ENCODE results near the gene C1orf174.

Gene C1orf174

GRCh38 chr1:3874736-3875135 lies 25.3 kb downstream of the C1orf174 start:
- no peak for DNase-seq (ENCODE audit: low read depth)
- no peak overlapping the region for H3K4me3 ChIP-seq (ENCODE audit: control insufficient read depth, low read depth, low read length)
- no peak for TF ChIP-seq CTCF (conservative IDR thresholded peaks at IDR 0.05; ENCODE audit: control insufficient read depth, insufficient read depth, low read depth, low read length)

GRCh38 chr1:3872546-3872945 lies 27.5 kb downstream of the C1orf174 start:
- no peak for DNase-seq (ENCODE audit: low read depth)
- no peak for TF ChIP-seq CTCF (conservative IDR thresholded peaks at IDR 0.05; ENCODE audit: control insufficient read depth, insufficient read depth, low read depth, low read length)
- no peak overlapping the region for H3K4me3 ChIP-seq (ENCODE audit: control insufficient read depth, low read depth, low read length)

GRCh38 chr1:3871451-3871805 lies 28.6 kb downstream of the C1orf174 start:
- TF ChIP-seq CTCF (conservative IDR thresholded peaks at IDR 0.05; ENCODE audit: control insufficient read depth, insufficient read depth, low read depth, low read length), result no peak
- DNase-seq (ENCODE audit: low read depth), result no peak
- no peak overlapping the region for H3K4me3 ChIP-seq (ENCODE audit: control insufficient read depth, low read depth, low read length)

- DNase-seq (ENCODE audit: low read depth), result no peak
- TF ChIP-seq CTCF (conservative IDR thresholded peaks at IDR 0.05; ENCODE audit: control insufficient read depth, insufficient read depth, low read depth, low read length), result no peak
- no peak overlapping the region for H3K4me3 ChIP-seq (ENCODE audit: control insufficient read depth, low read depth, low read length)
Observed at GRCh38 chr1:3869751-3870301, 30.2 kb downstream of the C1orf174 start.

- H3K4me3 ChIP-seq (ENCODE audit: control insufficient read depth, low read depth, low read length), result no peak overlapping the region
- DNase-seq (ENCODE audit: low read depth), result no peak
- no peak for TF ChIP-seq CTCF (conservative IDR thresholded peaks at IDR 0.05; ENCODE audit: control insufficient read depth, insufficient read depth, low read depth, low read length)
Observed at GRCh38 chr1:3868464-3869006, 31.5 kb downstream of the C1orf174 start.

- DNase-seq (ENCODE audit: low read depth), result no peak
- H3K4me3 ChIP-seq (ENCODE audit: control insufficient read depth, low read depth, low read length), result no peak overlapping the region
- TF ChIP-seq CTCF (conservative IDR thresholded peaks at IDR 0.05; ENCODE audit: control insufficient read depth, insufficient read depth, low read depth, low read length), result no peak
Observed at GRCh38 chr1:3865606-3866160, 34.4 kb downstream of the C1orf174 start.
